K562 (cell line): ENCODE measurements around the gene FRAT1. TPM values are rescaled to one million over a fixed set of nuclear protein-coding genes. Genes with fewer than 3 reads are reported as not detected.
A peak's percentile ranks its signal among the peaks of the same experiment; 100 is the strongest.

Source experiments
- BRCA1 ChIP-seq, 2 experiments: fragments of 450-650 bp in 1 of 2; sonication (generic) in 1 of 2; formaldehyde crosslinking in 1 of 2; IDR thresholded peaks; 2 replicates each; pipeline versions ENCODE4 v1.5.0 to v1.6.1; 2017 to 2020; ENCODE audit warnings: mild to moderate bottlenecking in 1 of 2, missing genetic modification reagents in 1 of 2
- CBX8 ChIP-seq: fragments of 200-600 bp; sonication (generic); IDR thresholded peaks from 2 replicates; pipeline ENCODE4 v1.6.1; 2012; ENCODE audit warnings: borderline replicate concordance, mixed run types, low read depth, mild to moderate bottlenecking, moderate library complexity, mixed read lengths, low read length, control low read depth, inconsistent platforms; ENCODE audit not compliant: poor library complexity, severe bottlenecking; ENCODE audit errors: extremely low read depth
- CHD1 ChIP-seq: fragments of 200-600 bp; sonication (generic); IDR thresholded peaks from one replicate; pipeline ENCODE4 v1.6.1; 2012; ENCODE audit warnings: mild to moderate bottlenecking, moderate library complexity, low read length, inconsistent platforms
- CREB5 ChIP-seq: fragments of 250-450 bp; sonication (Bioruptor Pico); IDR thresholded peaks from 2 replicates; pipeline ENCODE4 v1.5.0; 2020; ENCODE audit warnings: mild to moderate bottlenecking
- GATAD2A ChIP-seq: fragments of 450-650 bp; IDR thresholded peaks from 2 replicates; pipeline ENCODE4 v1.6.1; 2017
- HMG20A ChIP-seq: fragments of 450-650 bp; formaldehyde crosslinking; conservative IDR thresholded peaks from 2 replicates; pipeline ENCODE4 v1.4.0; 2020; ENCODE audit warnings: mild to moderate bottlenecking, mixed read lengths
- HNRNPL ChIP-seq: fragments of 200-400 bp; formaldehyde crosslinking; IDR thresholded peaks from 2 replicates; pipeline ENCODE4 v1.6.1; 2017; ENCODE audit warnings: low read depth, mild to moderate bottlenecking, low read length
- MBD2 ChIP-seq: sonication (generic); IDR thresholded peaks from 2 replicates; pipeline ENCODE4 v1.6.1; 2016; ENCODE audit warnings: low read depth, borderline replicate concordance
- NCOA1 ChIP-seq: fragments of 450-650 bp; IDR thresholded peaks from 2 replicates; pipeline ENCODE4 v1.6.1; 2016; ENCODE audit warnings: low read depth
- NCOA6 ChIP-seq: fragments of 450-650 bp; IDR thresholded peaks from 2 replicates; pipeline ENCODE4 v1.6.1; 2017; ENCODE audit warnings: mild to moderate bottlenecking
- PCBP2 ChIP-seq: fragments of 200-400 bp; formaldehyde crosslinking; IDR thresholded peaks from 2 replicates; pipeline ENCODE4 v1.6.1; 2018; ENCODE audit warnings: low read length, low read depth, mild to moderate bottlenecking, moderate library complexity; ENCODE audit not compliant: poor library complexity, severe bottlenecking
- SETDB1 ChIP-seq: IDR thresholded peaks from one replicate; pipeline ENCODE4 v1.6.1; 2012; ENCODE audit warnings: low read length, control low read depth, inconsistent platforms
- TEAD1 ChIP-seq, 2 experiments: fragments of 450-650 bp in 1 of 2; sonication (generic) in 1 of 2; formaldehyde crosslinking; IDR thresholded peaks; 2 replicates each; pipeline versions ENCODE4 v1.4.0 to v1.8.0; 2020 to 2022; ENCODE audit warnings: mild to moderate bottlenecking in 2 of 2, missing genetic modification reagents in 1 of 2
- ZC3H11A ChIP-seq: IDR thresholded peaks from 2 replicates; pipeline ENCODE4 v1.6.1; 2012; ENCODE audit warnings: low read depth, low read length, improper control_type of control experiment
- ZNF507 ChIP-seq: conservative IDR thresholded peaks from 2 replicates; pipeline ENCODE4 v1.6.1; 2017; ENCODE audit warnings: missing genetic modification characterization, missing compliant biosample characterization
- ZNF583 ChIP-seq: fragments of 250-450 bp; sonication (Bioruptor Pico); IDR thresholded peaks from 2 replicates; pipeline ENCODE4 v1.4.0; 2020
- polyA plus RNA-seq, 8 experiments: library from polyadenylated mRNA; depleted of rRNA in 4 of 8; stranded (reverse) in 5 of 8; unstranded in 3 of 8; fragments of >200 nt; fragmentation: Nextera tagmentation in 2 of 8; fragmentation: Illumina TruSeq in 1 of 8; extraction: Ambion mirVana in 2 of 8; extraction: Trizol in 1 of 8; gene quantifications; 2 replicates each; pipeline versions ENCODE4 v1.2.1 to v1.2.3, GENCODE V29; 2011 to 2014; ENCODE audit warnings: inconsistent platforms in 1 of 8, missing spikeins in 1 of 8
- total RNA-seq, 7 experiments: library from RNA; depleted of rRNA in 6 of 7; stranded (reverse); fragments of >200 nt in 6 of 7; fragmentation: Illumina TruSeq in 2 of 7; extraction: Trizol in 2 of 7; gene quantifications; 2 replicates each; pipeline versions ENCODE4 v1.2.1 to v1.2.3, GENCODE V29; 2011 to 2021; ENCODE audit warnings: low replicate concordance in 1 of 7
- TF ChIP-seq, protein P1 (sequence below): fragments of 250-450 bp; sonication (Bioruptor Pico); IDR thresholded peaks from 2 replicates; pipeline ENCODE4 v1.8.0; 2022; ENCODE audit warnings: inconsistent platforms, mild to moderate bottlenecking, moderate library complexity, borderline replicate concordance
- TF ChIP-seq, protein P2 (sequence below): fragments of 250-450 bp; sonication (Bioruptor Pico); IDR thresholded peaks from 2 replicates; pipeline ENCODE4 v1.6.1; 2021; ENCODE audit warnings: mild to moderate bottlenecking
- TF ChIP-seq, protein P3 (sequence below): sonication (generic); formaldehyde crosslinking; IDR thresholded peaks from 2 replicates; pipeline ENCODE4 v1.8.1; 2023; ENCODE audit warnings: mild to moderate bottlenecking, missing genetic modification reagents
- TF ChIP-seq, protein P4 (sequence below), 2 experiments: fragments of 450-650 bp in 1 of 2; sonication (generic) in 1 of 2; formaldehyde crosslinking in 1 of 2; IDR thresholded peaks in 1 of 2; conservative IDR thresholded peaks in 1 of 2; 2 replicates each; pipeline versions ENCODE4 v1.6.1 to v1.8.1; 2016 to 2023; ENCODE audit warnings: mild to moderate bottlenecking in 2 of 2, moderate library complexity in 2 of 2, inconsistent platforms in 1 of 2, missing genetic modification reagents in 1 of 2

The FRAT1 gene
- total and polyA plus RNA-seq, 9 of the 15 experiments (the other 6 are each of a cell fraction or from before 2014, with no cell fraction given), result 0.11 to 4.6 (median 1.4) TPM

GRCh38 chr10:97318772-97319651, at the start of gene FRAT1 (continued):
- no peak for TF ChIP-seq PCBP2
- TF ChIP-seq, protein P1, sequence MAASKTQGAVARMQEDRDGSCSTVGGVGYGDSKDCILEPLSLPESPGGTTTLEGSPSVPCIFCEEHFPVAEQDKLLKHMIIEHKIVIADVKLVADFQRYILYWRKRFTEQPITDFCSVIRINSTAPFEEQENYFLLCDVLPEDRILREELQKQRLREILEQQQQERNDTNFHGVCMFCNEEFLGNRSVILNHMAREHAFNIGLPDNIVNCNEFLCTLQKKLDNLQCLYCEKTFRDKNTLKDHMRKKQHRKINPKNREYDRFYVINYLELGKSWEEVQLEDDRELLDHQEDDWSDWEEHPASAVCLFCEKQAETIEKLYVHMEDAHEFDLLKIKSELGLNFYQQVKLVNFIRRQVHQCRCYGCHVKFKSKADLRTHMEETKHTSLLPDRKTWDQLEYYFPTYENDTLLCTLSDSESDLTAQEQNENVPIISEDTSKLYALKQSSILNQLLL (CRISPR knock-in tag), result no peak
- TF ChIP-seq CREB5 (CRISPR knock-in tag), result no peak
- TF ChIP-seq ZNF507, result no peak
- TF ChIP-seq, protein P2, sequence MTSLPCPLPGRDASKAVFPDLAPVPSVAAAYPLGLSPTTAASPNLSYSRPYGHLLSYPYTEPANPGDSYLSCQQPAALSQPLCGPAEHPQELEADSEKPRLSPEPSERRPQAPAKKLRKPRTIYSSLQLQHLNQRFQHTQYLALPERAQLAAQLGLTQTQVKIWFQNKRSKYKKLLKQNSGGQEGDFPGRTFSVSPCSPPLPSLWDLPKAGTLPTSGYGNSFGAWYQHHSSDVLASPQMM, result no peak
- TF ChIP-seq GATAD2A, result no peak
- no peak; a peak in 1 of 4 replicates for TF ChIP-seq TEAD1 (CRISPR knock-in tag; IDR thresholded peaks at IDR 0.05)
- TF ChIP-seq SETDB1, result no peak
- TF ChIP-seq CBX8, result no peak
- no peak for TF ChIP-seq NCOA6
- TF ChIP-seq HNRNPL, result no peak
- TF ChIP-seq CHD1, result no peak
- TF ChIP-seq ZC3H11A, result no peak
- TF ChIP-seq MBD2, result peak; percentile 93
- no peak for TF ChIP-seq HMG20A (CRISPR knock-in tag)
- TF ChIP-seq, protein P3, sequence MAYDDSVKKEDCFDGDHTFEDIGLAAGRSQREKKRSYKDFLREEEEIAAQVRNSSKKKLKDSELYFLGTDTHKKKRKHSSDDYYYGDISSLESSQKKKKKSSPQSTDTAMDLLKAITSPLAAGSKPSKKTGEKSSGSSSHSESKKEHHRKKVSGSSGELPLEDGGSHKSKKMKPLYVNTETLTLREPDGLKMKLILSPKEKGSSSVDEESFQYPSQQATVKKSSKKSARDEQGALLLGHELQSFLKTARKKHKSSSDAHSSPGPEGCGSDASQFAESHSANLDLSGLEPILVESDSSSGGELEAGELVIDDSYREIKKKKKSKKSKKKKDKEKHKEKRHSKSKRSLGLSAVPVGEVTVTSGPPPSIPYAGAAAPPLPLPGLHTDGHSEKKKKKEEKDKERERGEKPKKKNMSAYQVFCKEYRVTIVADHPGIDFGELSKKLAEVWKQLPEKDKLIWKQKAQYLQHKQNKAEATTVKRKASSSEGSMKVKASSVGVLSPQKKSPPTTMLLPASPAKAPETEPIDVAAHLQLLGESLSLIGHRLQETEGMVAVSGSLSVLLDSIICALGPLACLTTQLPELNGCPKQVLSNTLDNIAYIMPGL, result no peak
- no peak for TF ChIP-seq BRCA1 (IDR thresholded peaks at IDR 0.05)
- no peak for TF ChIP-seq BRCA1 (CRISPR knock-in tag; IDR thresholded peaks at IDR 0.05)
- TF ChIP-seq ZNF583 (CRISPR knock-in tag), result no peak
- TF ChIP-seq, protein P4, sequence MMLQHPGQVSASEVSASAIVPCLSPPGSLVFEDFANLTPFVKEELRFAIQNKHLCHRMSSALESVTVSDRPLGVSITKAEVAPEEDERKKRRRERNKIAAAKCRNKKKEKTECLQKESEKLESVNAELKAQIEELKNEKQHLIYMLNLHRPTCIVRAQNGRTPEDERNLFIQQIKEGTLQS (IDR thresholded peaks at IDR 0.05), result peak; percentile 98
- TF ChIP-seq, protein P4 (CRISPR knock-in tag; conservative IDR thresholded peaks at IDR 0.05), result peak; percentile 73; the same call in 1 of the 2 replicates
- TF ChIP-seq NCOA1, result no peak
- TF ChIP-seq, all 486 proteins: peak for 93
